GM12878 (cell line): ENCODE measurements around the gene ACHE. TPM values are rescaled to one million over a fixed set of nuclear protein-coding genes. Genes with fewer than 3 reads are reported as not detected.

ENCODE experiments used
- ASH2L ChIP-seq: fragments of 300-600, 200-600 bp; sonication (generic); IDR thresholded peaks from 2 replicates; pipeline ENCODE4 v1.6.1; 2017; ENCODE audit warnings: low read depth, mild to moderate bottlenecking, borderline replicate concordance
- ATF3 ChIP-seq: IDR thresholded peaks from 2 replicates; pipeline ENCODE4 v1.6.1; 2011; ENCODE audit warnings: low read depth, mild to moderate bottlenecking, low read length, moderate library complexity, borderline replicate concordance; ENCODE audit errors: extremely low read depth
- BCL3 ChIP-seq: IDR thresholded peaks from 2 replicates; pipeline ENCODE4 v1.6.1; 2011; ENCODE audit warnings: borderline replicate concordance, low read depth, mild to moderate bottlenecking, moderate library complexity, low read length; ENCODE audit not compliant: insufficient read depth, poor library complexity, severe bottlenecking
- CREM ChIP-seq: IDR thresholded peaks from 2 replicates; pipeline ENCODE4 v1.6.1; 2014; ENCODE audit warnings: antibody characterized with exemption, low read depth
- EP300 ChIP-seq, 2 experiments: fragments of 150-350 bp in 1 of 2; IDR thresholded peaks; 2 replicates each; pipeline ENCODE4 v1.6.1; 2011 to 2012; ENCODE audit warnings: low read depth in 2 of 2, low read length in 2 of 2, borderline replicate concordance in 1 of 2, improper control_type of control experiment in 1 of 2, inconsistent platforms in 1 of 2; ENCODE audit not compliant: control insufficient read depth in 1 of 2
- EZH2 ChIP-seq: IDR thresholded peaks from 2 replicates; pipeline ENCODE4 v1.6.1; 2012; ENCODE audit warnings: low read depth, mild to moderate bottlenecking, control low read depth, inconsistent platforms, low read length, borderline replicate concordance; ENCODE audit not compliant: control insufficient read depth
- FOXK2 ChIP-seq: fragments of 450-650 bp; IDR thresholded peaks from 2 replicates; pipeline ENCODE4 v1.6.1; 2017; ENCODE audit warnings: mild to moderate bottlenecking, moderate library complexity
- HDAC2 ChIP-seq: fragments of 200-600 bp; sonication (generic); IDR thresholded peaks from 2 replicates; pipeline ENCODE4 v1.6.1; 2017
- HDGF ChIP-seq: fragments of 450-650 bp; IDR thresholded peaks from 2 replicates; pipeline ENCODE4 v1.6.1; 2016; ENCODE audit warnings: antibody characterized with exemption
- JUND ChIP-seq: IDR thresholded peaks from 2 replicates; pipeline ENCODE4 v1.6.1; 2012; ENCODE audit warnings: low read depth, mild to moderate bottlenecking, low read length, improper control_type of control experiment, moderate library complexity
- NFXL1 ChIP-seq: fragments of 450-650 bp; IDR thresholded peaks from 2 replicates; pipeline ENCODE4 v1.6.1; 2017; ENCODE audit warnings: antibody characterized with exemption, mild to moderate bottlenecking, borderline replicate concordance
- NFYB ChIP-seq: IDR thresholded peaks from 2 replicates; pipeline ENCODE4 v1.6.1; 2011; ENCODE audit warnings: low read depth, mild to moderate bottlenecking, low read length, improper control_type of control experiment, moderate library complexity; ENCODE audit not compliant: insufficient read depth
- NR2F1 ChIP-seq: fragments of 450-650 bp; conservative IDR thresholded peaks from 2 replicates; pipeline ENCODE4 v1.6.1; 2017; ENCODE audit warnings: mild to moderate bottlenecking
- NRF1 ChIP-seq: conservative IDR thresholded peaks from 2 replicates; pipeline ENCODE4 v1.6.1; 2011; ENCODE audit warnings: mild to moderate bottlenecking, low read depth, low read length, improper control_type of control experiment
- POLR2AphosphoS2 ChIP-seq: IDR thresholded peaks from 2 replicates; pipeline ENCODE4 v1.6.1; 2011; ENCODE audit warnings: low read depth, mild to moderate bottlenecking, low read length, improper control_type of control experiment, moderate library complexity
- POU2F2 ChIP-seq: IDR thresholded peaks from 3 replicates; pipeline ENCODE4 v1.6.1; 2011; ENCODE audit warnings: low read depth, mild to moderate bottlenecking, low read length, borderline replicate concordance
- RAD51 ChIP-seq: fragments of 450-650 bp; IDR thresholded peaks from 2 replicates; pipeline ENCODE4 v1.6.1; 2016; ENCODE audit warnings: moderate library complexity, mild to moderate bottlenecking, inconsistent platforms
- RELB ChIP-seq: fragments of 450-650 bp; IDR thresholded peaks from 2 replicates; pipeline ENCODE4 v1.6.1; 2017; ENCODE audit warnings: low read depth, mild to moderate bottlenecking, moderate library complexity
- SMAD5 ChIP-seq: IDR thresholded peaks from 2 replicates; pipeline ENCODE4 v1.6.1; 2016; ENCODE audit warnings: antibody characterized with exemption, low read depth
- STAT1 ChIP-seq: fragments of 450-650 bp; conservative IDR thresholded peaks from 2 replicates; pipeline ENCODE4 v1.6.1; 2014; ENCODE audit warnings: antibody characterized with exemption, mild to moderate bottlenecking
- STAT3 ChIP-seq: IDR thresholded peaks from 2 replicates; pipeline ENCODE4 v1.6.1; 2011; ENCODE audit warnings: low read depth, low read length, improper control_type of control experiment
- SUZ12 ChIP-seq: fragments of 200-600 bp; sonication (generic); IDR thresholded peaks from one replicate; pipeline ENCODE4 v1.6.1; 2018; ENCODE audit warnings: antibody characterized with exemption, mild to moderate bottlenecking; ENCODE audit not compliant: unreplicated experiment
- TARDBP ChIP-seq: IDR thresholded peaks from 2 replicates; pipeline ENCODE4 v1.6.1; 2016; ENCODE audit warnings: borderline replicate concordance
- TCF12 ChIP-seq: IDR thresholded peaks from 2 replicates; pipeline ENCODE4 v1.6.1; 2011; ENCODE audit warnings: low read depth, mild to moderate bottlenecking, low read length
- polyA plus RNA-seq, 11 experiments: library from polyadenylated mRNA; depleted of rRNA in 4 of 11; unstranded in 6 of 11; stranded (reverse) in 5 of 11; fragments of >200 nt; fragmentation: Nextera tagmentation in 4 of 11; fragmentation: Illumina TruSeq in 1 of 11; extraction: Ambion mirVana in 4 of 11; extraction: Trizol in 1 of 11; gene quantifications; 1 replicate in 1 of 11; 2 replicates in 10 of 11; pipeline versions ENCODE4 v1.2.1 to v1.2.3, GENCODE V29; 2011 to 2016; ENCODE audit warnings: inconsistent platforms in 2 of 11, missing spikeins in 2 of 11, low read depth in 1 of 11
- total RNA-seq, 4 experiments: library from RNA; depleted of rRNA in 3 of 4; stranded (reverse); fragments of >200 nt in 3 of 4; fragmentation: Illumina TruSeq in 1 of 4; extraction: Trizol in 1 of 4; gene quantifications; 2 replicates each; pipeline versions ENCODE4 v1.2.1 to v1.2.3, GENCODE V29; 2013 to 2021

Gene ACHE
- total and polyA plus RNA-seq, 10 of the 15 experiments (the other 5 are each of a cell fraction or from before 2014, with no cell fraction given), result 0.07 to 5.1 (median 2.3) TPM; not detected in 1

GRCh38 chr7:100852048-100852872, 43.4 kb downstream of the ACHE start, which contains the start of gene SLC12A9 (continued):
- TF ChIP-seq NFYB, result peak; percentile 88
- 0 out of 3 replicates have a peak, but pooled peaks have one; percentile 10 for TF ChIP-seq POU2F2
- TF ChIP-seq HDAC2, result no peak
- TF ChIP-seq STAT3, result no peak
- 0 out of 2 replicates have a peak, but pooled peaks have one; percentile 14 for TF ChIP-seq NRF1
- no peak for TF ChIP-seq BCL3
- TF ChIP-seq EZH2, result no peak
- no peak for TF ChIP-seq SUZ12
- TF ChIP-seq CREM, result 0 out of 2 replicates have a peak, but pooled peaks have one; percentile 12
- TF ChIP-seq STAT1, result no peak
- peak; percentile 10; the same call in 1 of the 2 replicates for TF ChIP-seq ATF3
- no peak for TF ChIP-seq JUND
- TF ChIP-seq NFXL1, result no peak
- TF ChIP-seq ASH2L, result no peak
- no peak for TF ChIP-seq FOXK2
- TF ChIP-seq TCF12, result peak; percentile 50
- no peak for TF ChIP-seq TARDBP
- TF ChIP-seq NR2F1, result no peak
- TF ChIP-seq EP300 (IDR thresholded peaks at IDR 0.05; ENCODE audit: borderline replicate concordance in 1 of 2, control insufficient read depth in 1 of 2, low read depth in 2 of 2, low read length in 2 of 2), result 0 out of 4 replicates have a peak, but pooled peaks of 1 of the 2 experiments have one; percentile 9
- no peak for TF ChIP-seq SMAD5
- TF ChIP-seq RAD51, result no peak
- no peak for TF ChIP-seq HDGF
- TF ChIP-seq POLR2AphosphoS2, result no peak
- 0 out of 2 replicates have a peak, but pooled peaks have one; percentile 51 for TF ChIP-seq RELB
